ENCODE results near the gene KIAA1958. TPM values are rescaled to one million over a fixed set of nuclear protein-coding genes. Genes with fewer than 3 reads are reported as not detected.

The KIAA1958 gene
- total RNA-seq, 3 donors from 2014 or later = 2.9 to 16.5 (median 11.8) TPM

GRCh38 chr9:112617371-112617770 is 130.7 kb downstream of the KIAA1958 start:
- no peak for TF ChIP-seq POLR2AphosphoS5 (IDR thresholded peaks at IDR 0.05)
- no peak for TF ChIP-seq POLR2A (IDR thresholded peaks at IDR 0.05)
- no peak for TF ChIP-seq CTCF (IDR thresholded peaks at IDR 0.05)
- Histone ChIP-seq H3K4me1 (no peaks in the 10 kb centered on the region), H3K27me3 (no peaks in the 10 kb centered on the region), H3K27ac (no peak overlapping the region), H3K9me3 (no peaks in the 10 kb centered on the region), H3K4me3 (no peak overlapping the region), H3K36me3 (no peaks in the 10 kb centered on the region)
- intact Hi-C loops (cut with DNase I; ENCODE audit: low total_unique reads) = no loop called here
- no peak for DNase-seq (ENCODE audit: low spot score in 2 of 2)

GRCh38 chr9:112618385-112619009 is 131.9 kb downstream of the KIAA1958 start:
- no peak for DNase-seq (ENCODE audit: low spot score in 2 of 2)
- Histone ChIP-seq H3K4me3 (no peak overlapping the region), H3K4me1 (no peaks in the 10 kb centered on the region), H3K27ac (no peak overlapping the region), H3K9me3 (no peaks in the 10 kb centered on the region), H3K27me3 (no peaks in the 10 kb centered on the region), H3K36me3 (no peaks in the 10 kb centered on the region)
- intact Hi-C loops (cut with DNase I; ENCODE audit: low total_unique reads) = no loop called here
- no peak for TF ChIP-seq POLR2AphosphoS5 (IDR thresholded peaks at IDR 0.05)
- no peak for TF ChIP-seq CTCF (IDR thresholded peaks at IDR 0.05)
- no peak for TF ChIP-seq POLR2A (IDR thresholded peaks at IDR 0.05)

- no peak for DNase-seq (ENCODE audit: low spot score in 2 of 2)
- H3K27ac ChIP-seq = no peak overlapping the region
- TF ChIP-seq POLR2AphosphoS5 (IDR thresholded peaks at IDR 0.05) (no peak), POLR2A (IDR thresholded peaks at IDR 0.05) (no peak), CTCF (IDR thresholded peaks at IDR 0.05) (no peak)
- H3K27me3 ChIP-seq = no peaks in the 10 kb centered on the region
- no peak overlapping the region for H3K4me3 ChIP-seq
- H3K4me1 ChIP-seq = no peaks in the 10 kb centered on the region
- intact Hi-C loops (cut with DNase I; ENCODE audit: low total_unique reads) = no loop called here
- H3K36me3 ChIP-seq = no peaks in the 10 kb centered on the region
- no peaks in the 10 kb centered on the region for H3K9me3 ChIP-seq
Observed at GRCh38 chr9:112620388-112620787, 133.8 kb downstream of the KIAA1958 start.

GRCh38 chr9:112621018-112621655 is 134.5 kb downstream of the KIAA1958 start:
- no peak for DNase-seq (ENCODE audit: low spot score in 2 of 2)
- no peaks in the 10 kb centered on the region for H3K9me3 ChIP-seq

More at GRCh38 chr9:112621018-112621655, 134.5 kb downstream of the KIAA1958 start:
- H3K4me3 ChIP-seq = no peak overlapping the region
- H3K27ac ChIP-seq = no peak overlapping the region
- no peaks in the 10 kb centered on the region for H3K27me3 ChIP-seq
- no peaks in the 10 kb centered on the region for H3K4me1 ChIP-seq
- no peaks in the 10 kb centered on the region for H3K36me3 ChIP-seq
- TF ChIP-seq POLR2A (IDR thresholded peaks at IDR 0.05) = no peak
- TF ChIP-seq CTCF (IDR thresholded peaks at IDR 0.05) = no peak
- no peak for TF ChIP-seq POLR2AphosphoS5 (IDR thresholded peaks at IDR 0.05)
- intact Hi-C loops (cut with DNase I; ENCODE audit: low total_unique reads) = no loop called here

Measured in breast epithelium (tissue), 4 donors.